Measurements from ENCODE around the gene MAP4K4. TPM values are rescaled to one million over a fixed set of nuclear protein-coding genes. Genes with fewer than 3 reads are reported as not detected.

Gene MAP4K4
- total RNA-seq, 1 donor from 2014 or later: 48.0 TPM

DNA sequence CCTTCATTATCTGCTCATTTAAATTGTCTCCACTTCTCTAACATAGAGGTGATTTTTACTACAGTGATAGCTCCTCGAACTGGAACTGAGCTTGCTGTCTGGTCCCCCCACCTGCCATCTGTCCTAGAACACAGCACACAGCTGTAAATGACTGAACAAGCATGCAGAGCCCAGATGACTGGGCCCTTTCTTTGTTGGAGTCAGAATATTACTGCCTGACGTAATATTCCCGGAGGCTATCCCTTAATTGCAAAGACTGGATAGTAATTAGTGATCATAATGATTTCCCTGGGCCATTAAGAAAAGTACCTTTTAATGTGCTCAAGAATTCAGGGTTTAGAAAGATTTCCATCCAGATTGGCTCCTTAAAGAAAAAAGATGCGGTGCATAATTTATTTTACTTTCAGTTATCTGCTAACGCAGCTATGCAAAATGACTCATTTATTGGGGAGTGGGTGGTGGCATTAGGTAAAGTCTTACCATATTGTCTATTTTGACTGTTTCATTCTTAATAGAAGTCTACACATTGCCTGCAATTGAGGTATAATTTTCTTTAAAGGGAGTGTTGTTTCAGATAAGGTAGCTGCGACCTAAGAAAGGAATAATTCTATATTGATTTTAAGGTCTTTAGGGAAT is 84.4 kb downstream of the MAP4K4 start:
- Histone ChIP-seq H3K27me3 (no peaks in the 10 kb centered on the region), H3K36me3 (no peaks in the 10 kb centered on the region), H3K4me3 (no peak overlapping the region), H3K4me1 (peaks cover 0 to 8% of the 10 kb centered on the region in 2 donors), H3K9me3 (no peaks in the 10 kb centered on the region), H3K27ac (no peak overlapping the region)
- intact Hi-C loops (cut with DNase I): no loop called here
- TF ChIP-seq, protein P1, sequence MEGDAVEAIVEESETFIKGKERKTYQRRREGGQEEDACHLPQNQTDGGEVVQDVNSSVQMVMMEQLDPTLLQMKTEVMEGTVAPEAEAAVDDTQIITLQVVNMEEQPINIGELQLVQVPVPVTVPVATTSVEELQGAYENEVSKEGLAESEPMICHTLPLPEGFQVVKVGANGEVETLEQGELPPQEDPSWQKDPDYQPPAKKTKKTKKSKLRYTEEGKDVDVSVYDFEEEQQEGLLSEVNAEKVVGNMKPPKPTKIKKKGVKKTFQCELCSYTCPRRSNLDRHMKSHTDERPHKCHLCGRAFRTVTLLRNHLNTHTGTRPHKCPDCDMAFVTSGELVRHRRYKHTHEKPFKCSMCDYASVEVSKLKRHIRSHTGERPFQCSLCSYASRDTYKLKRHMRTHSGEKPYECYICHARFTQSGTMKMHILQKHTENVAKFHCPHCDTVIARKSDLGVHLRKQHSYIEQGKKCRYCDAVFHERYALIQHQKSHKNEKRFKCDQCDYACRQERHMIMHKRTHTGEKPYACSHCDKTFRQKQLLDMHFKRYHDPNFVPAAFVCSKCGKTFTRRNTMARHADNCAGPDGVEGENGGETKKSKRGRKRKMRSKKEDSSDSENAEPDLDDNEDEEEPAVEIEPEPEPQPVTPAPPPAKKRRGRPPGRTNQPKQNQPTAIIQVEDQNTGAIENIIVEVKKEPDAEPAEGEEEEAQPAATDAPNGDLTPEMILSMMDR (IDR thresholded peaks at IDR 0.05): no peak
- DNase-seq (ENCODE audit: low spot score in 2 of 2): no peak

DNA sequence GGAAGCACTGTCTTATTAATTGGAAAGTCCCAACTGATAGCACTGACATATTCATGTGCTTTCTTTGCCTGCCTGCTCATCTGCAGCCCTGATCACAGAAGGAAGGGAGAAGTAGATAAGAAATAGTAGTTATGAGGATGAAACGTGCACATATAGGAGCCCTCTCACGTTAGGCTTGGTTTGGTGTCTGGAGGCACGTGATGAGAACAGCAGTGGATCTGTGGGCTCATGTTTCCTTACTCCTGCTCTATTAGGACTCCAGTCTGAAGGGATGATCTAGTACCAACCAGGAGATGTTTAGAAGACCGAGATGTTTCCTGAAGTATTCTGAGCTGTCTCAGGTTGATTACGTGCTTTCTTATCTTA is 84.9 kb downstream of the MAP4K4 start:
- Histone ChIP-seq H3K4me1 (peaks cover 0 to 8% of the 10 kb centered on the region in 2 donors), H3K27ac (no peak overlapping the region), H3K36me3 (no peaks in the 10 kb centered on the region), H3K27me3 (no peaks in the 10 kb centered on the region), H3K4me3 (no peak overlapping the region), H3K9me3 (no peaks in the 10 kb centered on the region)
- TF ChIP-seq, protein P1 (IDR thresholded peaks at IDR 0.05): no peak
- intact Hi-C loops (cut with DNase I): no loop called here
- no peak for DNase-seq (ENCODE audit: low spot score in 2 of 2)

DNA sequence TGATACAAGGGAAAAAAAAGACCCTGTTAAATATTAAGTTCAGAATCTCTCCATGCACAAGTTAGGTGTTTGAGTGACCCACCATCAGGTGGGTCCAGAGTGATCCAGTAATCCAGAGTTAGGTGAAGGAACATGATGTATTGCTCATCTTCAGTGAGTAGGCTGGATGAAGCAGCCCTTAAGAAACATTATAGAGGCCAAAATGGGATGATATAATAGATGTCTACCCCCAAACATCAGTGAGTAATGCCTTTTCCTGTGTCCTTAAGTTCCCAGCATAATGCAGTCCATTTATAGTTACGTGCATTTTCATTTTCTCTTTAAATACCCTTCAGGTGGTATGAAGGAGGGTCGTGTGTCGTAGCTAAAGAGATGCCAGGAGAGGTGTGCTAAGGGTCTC is 89.6 kb downstream of the MAP4K4 start:
- H3K27me3 ChIP-seq: no peaks in the 10 kb centered on the region
- intact Hi-C loops (cut with DNase I): no loop called here
- peaks cover 0 to 13% of the 10 kb centered on the region in 2 donors for H3K4me1 ChIP-seq
- no peak overlapping the region for H3K27ac ChIP-seq
- TF ChIP-seq, protein P1 (IDR thresholded peaks at IDR 0.05): no peak
- H3K36me3 ChIP-seq: no peaks in the 10 kb centered on the region
- no peak overlapping the region for H3K4me3 ChIP-seq
- no peak for DNase-seq (ENCODE audit: low spot score in 2 of 2)
- H3K9me3 ChIP-seq: no peaks in the 10 kb centered on the region

DNA sequence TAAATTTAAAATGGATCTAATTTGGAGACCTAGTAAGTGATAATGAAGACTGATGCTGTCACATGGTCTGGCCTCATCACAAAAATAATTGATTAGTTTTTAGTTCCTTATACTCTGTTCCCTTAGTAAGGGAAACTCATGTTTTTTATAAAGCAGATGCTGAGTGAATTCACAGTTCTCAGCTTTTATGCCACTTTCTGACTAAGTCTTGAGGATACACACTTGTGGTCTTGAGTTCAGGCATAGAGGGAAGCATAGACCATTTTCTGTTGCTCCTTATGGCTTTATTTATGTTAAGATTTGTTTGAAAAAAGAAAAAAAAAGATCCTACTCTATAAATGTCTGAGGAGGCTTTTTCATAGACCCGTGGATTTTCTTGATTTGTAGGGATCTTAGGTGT is 91.1 kb downstream of the MAP4K4 start:
- Histone ChIP-seq H3K4me3 (no peak overlapping the region), H3K9me3 (no peaks in the 10 kb centered on the region), H3K36me3 (no peaks in the 10 kb centered on the region), H3K27me3 (no peaks in the 10 kb centered on the region), H3K27ac (no peak overlapping the region), H3K4me1 (peaks cover 0 to 13% of the 10 kb centered on the region in 2 donors)
- TF ChIP-seq, protein P1 (IDR thresholded peaks at IDR 0.05): no peak
- DNase-seq (ENCODE audit: low spot score in 2 of 2): no peak
- intact Hi-C loops (cut with DNase I): no loop called here

DNA sequence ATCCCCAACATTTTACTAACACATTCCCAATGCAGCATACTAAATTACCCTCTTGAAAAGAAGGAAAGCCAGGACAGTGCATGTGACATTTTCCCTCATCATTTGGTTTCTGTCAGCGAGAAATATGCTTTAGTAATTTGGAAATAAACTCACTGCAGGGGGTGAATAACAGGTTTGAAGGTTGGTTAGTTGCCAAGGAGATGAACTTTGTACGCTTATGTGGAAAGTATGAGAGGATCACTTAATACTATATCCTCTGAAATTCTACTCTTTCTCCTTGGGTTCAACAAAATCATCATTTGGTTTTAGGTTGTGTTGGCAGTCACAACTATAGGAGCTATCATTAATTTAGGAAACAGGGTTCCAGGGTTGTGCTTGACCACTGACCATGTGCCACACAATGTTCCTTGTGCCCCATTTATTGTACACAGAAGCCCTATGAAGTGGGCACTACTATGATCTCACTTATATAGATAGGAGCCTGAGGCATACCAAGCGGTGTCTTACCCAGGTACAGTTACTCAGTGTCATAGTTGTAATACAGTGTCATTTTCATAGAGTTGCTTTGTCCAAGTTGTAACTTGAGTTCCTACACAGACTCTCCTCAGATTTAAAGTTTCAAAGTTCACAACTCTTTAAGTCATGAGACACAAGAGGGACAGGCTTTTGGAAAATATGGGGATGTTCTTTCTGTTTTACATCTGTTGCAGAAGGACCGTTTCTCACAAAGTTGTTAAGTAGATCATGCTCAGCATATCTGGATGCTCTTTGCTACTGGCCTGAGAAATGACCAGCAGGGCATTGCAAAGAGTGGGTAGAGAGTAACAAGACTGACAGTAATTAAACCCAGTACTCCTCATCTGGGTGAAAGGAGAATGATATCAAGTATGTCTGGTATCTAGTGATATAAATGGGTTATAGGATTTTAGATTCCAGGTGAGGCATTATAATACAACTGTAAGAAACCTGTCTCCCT is 91.8 kb downstream of the MAP4K4 start:
- TF ChIP-seq, protein P1 (IDR thresholded peaks at IDR 0.05): no peak
- Histone ChIP-seq H3K4me3 (no peak overlapping the region), H3K9me3 (no peaks in the 10 kb centered on the region), H3K27ac (peak overlapping the region in 1 of 2 donors; percentile 60), H3K36me3 (no peaks in the 10 kb centered on the region), H3K27me3 (no peaks in the 10 kb centered on the region), H3K4me1 (peaks cover 0 to 18% of the 10 kb centered on the region in 2 donors)
- no peak for DNase-seq (ENCODE audit: low spot score in 2 of 2)
- intact Hi-C loops (cut with DNase I): no loop called here
